ENCODE data around the gene NET1.

The NET1 gene

DNA sequence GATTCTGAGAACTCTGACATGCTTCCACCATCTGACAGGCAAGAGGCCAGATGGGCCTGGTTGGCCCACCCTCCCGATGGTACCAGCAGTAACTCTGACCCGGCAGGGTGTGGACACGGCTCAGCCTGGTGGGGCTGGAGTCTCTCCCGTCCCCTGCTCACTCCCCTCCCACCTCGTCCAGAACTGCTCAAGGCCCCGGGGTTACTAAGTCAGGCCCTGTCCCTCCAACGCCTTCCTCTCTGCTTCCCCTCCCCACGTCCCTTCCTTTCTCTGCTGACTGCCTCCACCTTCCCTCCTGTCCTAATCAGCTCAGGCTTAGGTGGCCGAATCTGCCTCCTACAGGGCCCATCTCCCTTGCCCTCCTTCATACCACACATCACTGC is 74.5 kb downstream of the NET1 start:
- no peak for DNase-seq

DNA sequence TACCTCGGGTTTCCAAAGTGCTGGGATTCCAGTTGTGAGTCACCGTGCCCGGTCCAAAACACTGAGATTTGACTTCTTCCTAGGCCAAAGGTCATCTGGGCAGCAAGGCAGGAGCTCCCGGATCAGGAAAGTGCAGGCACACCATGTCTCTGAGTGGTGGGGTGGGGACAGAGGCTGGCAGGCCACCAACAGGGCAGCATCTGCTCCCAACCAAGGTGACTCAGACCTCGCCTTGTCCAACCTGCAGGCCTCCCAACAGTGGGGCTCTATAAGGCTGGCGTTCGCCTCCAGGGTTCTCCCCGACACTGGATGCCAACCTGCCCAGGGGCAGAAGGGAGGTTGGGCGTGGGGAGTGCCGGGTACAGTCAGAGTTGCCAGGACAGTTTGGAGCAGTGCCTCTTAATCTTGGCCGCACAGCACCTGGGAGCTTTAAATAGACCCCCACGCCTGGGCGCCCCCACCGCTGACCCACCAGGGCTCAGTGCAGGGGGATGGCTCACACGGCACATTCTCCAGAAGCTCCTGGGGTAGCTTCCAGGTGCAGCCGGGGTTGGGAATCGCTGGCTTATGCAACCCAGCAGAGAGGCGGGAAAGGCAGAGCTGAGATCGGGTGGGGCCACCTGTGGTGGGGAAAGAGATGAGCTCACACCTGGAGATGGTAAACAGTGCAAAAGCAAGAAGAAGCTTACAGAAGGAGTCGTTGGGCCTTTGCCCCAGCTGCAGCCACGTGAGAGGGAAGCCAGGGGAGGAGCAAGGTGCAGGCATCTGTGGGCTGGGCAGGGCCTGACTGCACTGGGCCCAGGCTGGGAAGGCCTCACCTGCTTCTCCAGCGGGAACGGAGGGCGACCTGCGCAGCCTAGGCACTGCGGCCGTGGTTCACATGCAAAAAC is 76.2 kb downstream of the NET1 start:
- DNase-seq, result no peak

DNA sequence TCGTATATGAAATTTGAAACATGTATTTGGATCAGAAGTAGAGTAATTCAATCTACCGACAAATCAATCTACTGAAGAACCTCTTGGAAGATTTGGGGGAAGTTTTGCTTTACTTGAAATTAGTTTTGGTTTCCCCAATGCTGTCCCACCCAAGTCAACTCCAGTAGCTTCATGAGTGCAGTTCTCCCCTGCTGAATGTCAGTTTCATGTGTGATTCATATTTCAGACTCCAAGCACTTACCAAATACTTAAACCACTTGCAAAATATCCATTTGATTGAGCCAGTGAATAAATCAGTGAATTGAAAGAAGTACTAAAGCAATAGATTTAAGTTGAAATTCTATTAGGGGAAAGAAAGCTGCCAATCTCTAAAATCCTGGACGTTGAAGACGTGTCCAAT is 77.7 kb downstream of the NET1 start:
- no peak for DNase-seq

GRCh38 chr10:5490698-5491464 is 78.5 kb downstream of the NET1 start:
- DNase-seq, result no peak

GRCh38 chr10:5491477-5491876 is 79.1 kb downstream of the NET1 start:
- no peak for DNase-seq

DNA sequence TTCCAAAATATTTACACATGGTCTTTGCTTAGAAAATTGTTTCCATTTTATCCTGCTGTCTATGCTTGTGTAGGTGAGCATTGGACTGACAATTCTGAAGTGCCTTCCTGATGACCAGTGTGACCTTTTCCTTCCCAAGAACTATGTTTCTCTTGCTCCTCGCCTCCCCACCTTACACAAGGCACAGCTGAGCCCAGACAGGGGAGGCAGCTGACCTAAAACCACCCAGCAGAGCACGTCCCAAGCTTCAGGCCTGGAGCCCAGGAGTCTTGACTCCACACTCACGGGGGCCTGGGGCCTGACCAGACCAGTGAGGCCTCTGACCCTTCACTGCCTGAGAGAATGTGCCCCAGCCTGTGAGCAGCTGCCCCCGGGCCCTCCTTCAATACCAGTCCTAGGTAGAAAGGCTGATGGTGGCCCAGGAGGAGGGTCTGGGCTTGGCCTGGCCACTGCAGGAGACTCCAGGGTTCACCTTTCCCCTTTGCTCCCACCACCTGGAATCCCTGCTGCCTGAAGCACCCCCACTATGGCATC is 80.0 kb downstream of the NET1 start:
- DNase-seq, result no peak

DNA sequence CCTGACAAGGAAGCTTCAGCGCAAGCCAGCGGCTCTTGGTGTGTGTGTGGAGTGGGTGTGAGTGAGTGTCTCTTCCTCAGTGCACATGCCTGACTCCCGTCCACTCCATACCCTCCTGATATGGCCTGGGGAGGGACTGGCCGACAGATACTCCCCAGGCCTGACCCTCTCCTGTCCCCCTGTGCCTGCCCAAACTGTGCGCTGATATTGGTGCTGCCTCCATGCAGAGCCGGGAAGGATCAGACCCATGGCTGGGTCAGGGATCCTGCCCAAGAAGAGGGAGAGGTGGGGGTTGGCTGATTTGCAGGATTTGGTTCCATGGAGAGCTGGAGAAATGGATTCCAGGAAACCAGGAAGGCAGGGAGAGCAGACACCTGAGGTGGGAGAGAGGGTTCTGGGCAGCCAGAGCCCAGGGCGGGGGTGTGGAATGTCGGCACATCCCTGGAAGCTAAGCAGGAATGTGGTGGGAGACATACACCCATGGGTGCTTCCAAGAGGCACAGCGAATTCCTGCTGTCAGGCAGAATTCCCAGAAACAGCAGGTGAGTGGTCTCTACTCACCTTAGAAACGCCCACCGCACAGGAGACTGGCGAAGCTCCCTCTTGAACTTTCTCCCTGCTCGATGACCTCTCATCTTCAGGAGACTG is 80.7 kb downstream of the NET1 start:
- DNase-seq, result no peak

GRCh38 chr10:5493691-5494090 is 81.3 kb downstream of the NET1 start:
- no peak for DNase-seq

GRCh38 chr10:5494611-5495010 is 82.3 kb downstream of the NET1 start:
- no peak for DNase-seq

DNA sequence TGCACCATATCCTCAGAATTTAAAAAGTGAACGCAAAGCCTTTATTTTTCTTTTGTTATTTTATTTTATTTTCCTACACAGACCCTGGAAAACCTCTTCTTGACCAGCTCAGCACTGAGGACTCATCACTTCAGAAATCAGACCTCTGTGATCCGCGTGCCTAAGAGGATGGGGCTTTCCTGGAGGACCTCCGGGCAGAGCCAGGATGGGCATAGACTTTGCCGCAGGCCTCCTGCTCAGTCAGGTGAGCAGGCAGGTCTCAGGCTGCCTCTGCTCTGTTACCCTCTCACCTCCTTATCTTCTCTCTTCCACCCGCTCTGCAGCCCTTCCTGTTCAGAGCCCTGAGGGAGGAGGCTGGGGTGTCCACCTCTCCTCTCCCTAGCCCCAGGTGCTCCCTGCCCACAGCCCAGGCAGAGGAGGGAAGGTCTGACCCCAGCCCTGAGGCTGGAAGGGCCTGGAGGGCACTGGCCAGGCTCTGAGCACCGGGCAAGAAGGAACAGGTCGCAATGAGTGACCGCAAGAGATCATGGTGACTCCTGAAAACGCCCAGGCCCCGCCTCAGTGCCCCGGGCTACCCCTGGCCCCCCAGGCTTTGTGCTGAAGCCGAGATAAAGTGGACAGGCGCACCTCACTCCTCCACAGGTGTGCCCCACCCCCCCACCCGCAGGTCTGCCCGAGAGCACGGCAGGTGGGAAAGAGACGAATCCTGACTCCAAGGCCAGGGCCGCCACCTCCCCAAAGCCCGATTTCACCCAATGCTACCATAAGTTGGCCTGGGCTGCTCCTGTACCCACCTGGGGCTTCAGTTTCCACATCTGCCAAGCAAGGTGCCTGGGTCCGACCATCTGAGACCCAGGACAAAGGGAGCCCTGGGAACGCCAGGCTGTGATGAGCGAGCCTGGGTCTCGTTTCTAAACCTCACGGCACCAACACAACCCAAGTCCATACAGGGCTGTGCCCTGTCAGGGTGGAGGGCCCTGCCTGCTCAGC is 84.2 kb downstream of the NET1 start:
- DNase-seq, result no peak

DNA sequence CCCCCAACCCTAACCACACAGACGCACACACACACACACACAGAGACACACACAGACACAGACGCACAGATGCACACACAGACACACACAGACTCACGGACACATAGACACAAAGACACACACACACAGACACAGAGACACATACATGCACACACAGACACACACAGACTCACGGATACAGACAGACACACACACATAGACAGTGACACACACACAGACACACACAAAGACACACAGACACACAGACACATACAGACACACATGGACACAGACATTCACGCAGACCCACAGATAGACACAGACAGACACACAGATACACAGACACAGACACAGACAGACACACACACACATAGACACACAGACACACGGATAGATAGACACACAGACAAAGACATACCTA is 84.9 kb downstream of the NET1 start:
- DNase-seq, result no peak

GRCh38 chr10:5497948-5498730 is 85.8 kb downstream of the NET1 start:
- DNase-seq, result no peak

DNA sequence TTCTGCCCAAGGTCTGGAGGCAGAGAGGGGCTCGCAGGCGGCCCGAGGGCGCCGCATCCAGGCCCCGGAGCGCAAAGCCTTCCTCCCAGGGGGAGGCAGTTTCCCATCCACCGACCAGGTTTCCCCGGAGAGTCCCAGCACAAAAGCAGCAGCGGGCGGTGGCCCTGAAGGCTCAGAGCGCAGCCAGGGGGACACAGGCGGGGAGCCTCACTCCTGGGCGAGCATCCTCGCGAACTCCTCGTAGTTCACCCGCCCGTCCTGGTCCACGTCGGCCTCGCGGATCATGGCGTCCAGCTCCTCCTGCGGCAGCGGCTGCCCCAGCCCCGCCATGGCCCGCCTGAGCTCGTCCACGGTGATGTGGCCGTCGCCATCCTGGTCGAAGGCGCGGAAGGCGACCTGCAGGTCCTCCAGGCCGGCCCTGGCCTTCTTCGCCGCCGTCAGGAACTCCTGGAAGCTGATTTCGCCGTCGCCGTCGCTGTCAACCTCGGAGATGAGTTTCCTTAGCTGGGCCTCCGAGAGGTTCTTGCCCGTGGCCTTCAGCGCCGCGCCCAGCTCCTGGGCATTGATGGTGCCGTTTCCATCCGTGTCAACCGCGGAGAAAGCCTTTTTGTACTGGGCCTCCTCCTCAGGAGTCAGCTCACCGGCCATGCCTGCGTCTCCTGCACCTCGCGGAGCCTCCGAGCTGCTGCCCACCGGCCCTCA is 86.6 kb downstream of the NET1 start:
- DNase-seq, result no peak

DNA sequence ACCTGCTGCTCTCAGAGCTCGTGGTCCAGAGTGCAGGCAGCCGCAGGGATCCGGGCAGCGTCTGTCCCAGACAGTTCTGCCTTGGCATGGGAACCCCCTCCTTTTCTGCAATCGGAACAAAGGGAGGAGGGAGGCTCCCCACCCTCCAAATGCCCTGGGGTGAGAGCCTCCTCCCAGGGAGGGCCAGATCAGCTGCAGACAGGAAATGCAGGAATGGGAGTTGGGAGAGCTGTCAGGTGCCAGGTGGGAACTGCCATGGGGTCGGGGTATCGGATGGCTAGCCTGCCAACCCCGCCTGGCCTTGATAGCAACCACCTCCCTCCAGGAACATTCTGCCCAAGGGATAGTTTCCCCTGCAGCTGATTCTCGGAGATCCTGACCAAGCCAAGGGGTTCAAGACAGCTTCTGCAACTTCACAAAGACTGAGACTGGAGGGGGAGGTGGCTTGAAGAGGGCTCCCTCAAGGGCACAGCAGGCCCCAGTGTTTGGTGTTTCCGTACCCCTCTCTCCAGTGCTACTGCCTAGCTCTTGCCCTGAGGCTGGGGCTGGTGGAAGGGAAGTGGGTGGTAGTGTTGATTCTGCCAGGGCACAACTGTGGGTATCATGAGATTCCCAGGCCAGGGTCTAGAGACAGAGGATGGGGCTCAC is 87.3 kb downstream of the NET1 start, which contains the start of gene CALML5:
Gene CALML5, minus strand, starts transcription at position 78 of the 648 bp plus-strand sequence. CDS start 132 bp downstream, outside the sequence.
- no peak for DNase-seq

DNA sequence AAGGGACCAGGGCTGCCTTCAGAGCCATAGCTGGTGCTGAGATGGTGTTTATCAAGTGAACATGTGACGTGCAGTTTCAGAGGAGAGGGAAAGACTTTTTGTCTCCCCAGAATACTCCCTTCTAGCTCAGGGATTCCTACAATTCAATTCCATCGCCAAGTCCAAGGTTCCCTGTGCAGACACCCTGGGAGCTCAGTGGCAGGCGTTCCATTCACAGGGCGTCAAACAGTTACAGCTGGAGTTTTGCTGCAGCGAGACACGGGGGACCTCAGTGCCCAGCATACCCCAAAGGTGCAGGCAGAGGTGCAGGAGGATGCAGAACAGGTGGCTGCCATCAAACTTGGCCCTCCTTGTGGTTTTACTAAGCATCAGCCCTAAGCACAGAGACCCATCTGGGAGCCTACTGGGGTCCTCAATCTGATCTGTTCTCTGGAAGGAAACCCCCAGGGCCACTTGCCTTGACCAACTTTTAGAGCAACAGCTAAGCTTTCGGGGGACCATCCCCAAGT is 87.9 kb downstream of the NET1 start:
- DNase-seq, result no peak

DNA sequence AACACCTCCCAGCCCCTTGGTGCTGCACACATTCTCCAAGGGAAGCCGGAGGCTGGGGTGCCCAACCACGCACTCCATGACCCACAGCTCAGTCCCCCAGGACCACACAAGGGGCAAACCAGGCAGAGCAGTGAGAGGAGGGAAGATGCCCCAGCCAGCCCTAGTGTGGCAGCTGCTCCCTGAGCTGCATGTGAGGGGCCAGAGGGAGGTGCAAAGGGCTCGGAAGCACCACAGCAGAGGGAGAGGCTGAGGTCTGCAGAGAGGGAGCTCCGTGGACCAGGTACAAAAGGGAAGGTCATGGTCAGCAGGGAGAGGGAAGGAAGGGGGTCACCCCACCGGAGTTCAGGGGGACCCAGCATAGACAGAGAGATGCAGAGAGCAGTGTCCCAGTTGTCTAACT is 88.6 kb downstream of the NET1 start:
- no peak for DNase-seq

DNA sequence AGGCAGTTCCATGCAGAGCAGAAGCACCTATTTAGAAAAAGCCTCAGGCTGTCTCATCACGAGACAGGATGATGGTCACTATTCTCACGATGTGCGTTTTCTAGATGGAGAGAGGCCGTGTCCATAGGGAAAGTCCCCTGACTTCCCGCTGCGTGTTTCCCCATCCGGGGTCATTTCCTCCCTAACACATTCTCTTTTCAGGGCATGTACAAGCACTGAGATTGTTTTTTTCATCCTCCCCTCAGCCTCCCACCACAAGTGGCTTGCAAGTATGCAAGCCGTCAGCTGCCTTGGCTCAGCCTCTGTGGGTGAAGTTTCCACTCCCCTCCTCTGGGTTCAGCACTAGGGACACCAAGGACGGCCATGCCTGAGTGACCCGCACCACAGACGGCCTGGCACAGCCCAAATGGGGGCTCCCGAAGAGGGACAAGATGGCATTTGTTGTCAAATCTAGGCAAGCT is 89.7 kb downstream of the NET1 start:
- DNase-seq, result no peak

DNA sequence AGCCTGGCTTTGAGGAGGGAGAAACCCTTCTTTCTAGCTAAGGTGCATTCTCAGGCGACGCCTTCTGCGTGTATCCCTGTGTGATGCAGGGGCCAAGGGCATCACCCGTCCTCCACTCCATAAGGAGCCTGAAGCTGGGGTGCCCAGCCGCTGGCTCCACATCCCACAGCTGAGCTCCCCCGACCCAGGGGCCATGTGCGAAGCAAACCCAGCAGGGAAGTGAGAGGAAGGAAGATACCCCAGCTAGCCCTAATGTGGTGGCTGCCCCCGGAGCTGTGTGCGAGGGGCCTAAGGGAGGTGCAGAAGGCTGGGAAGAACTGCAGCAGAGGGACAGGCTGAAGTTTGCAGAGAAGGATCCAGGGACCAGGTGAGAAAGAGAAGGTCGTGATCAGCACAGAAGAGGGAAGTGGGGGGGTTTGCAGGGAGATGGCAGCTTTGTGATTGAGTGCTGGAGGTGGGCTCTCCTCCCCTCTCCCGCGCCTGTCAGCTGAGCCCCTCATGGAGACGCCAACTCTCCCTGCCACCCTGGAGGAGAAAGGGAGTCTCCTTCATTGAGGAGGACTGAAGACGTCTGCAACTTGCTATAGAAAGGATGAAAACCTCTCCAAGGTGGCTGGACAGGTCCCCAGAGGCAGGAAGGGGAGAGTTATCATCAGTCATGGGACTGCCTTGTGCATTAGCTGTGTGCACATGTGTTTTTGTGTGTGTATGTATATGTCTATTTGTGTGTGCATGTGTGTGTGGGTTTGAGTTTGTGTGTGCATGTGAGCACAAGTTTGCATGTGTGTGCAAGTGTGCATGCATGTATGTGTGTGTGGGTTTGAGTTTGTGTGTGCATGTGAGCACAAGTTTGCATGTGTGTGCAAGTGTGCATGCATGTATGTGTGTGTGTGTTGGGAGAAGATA is 90.5 kb downstream of the NET1 start:
- no peak for DNase-seq

GRCh38 chr10:5503477-5503835 is 91.1 kb downstream of the NET1 start:
- no peak for DNase-seq
